GM18520 (cell line): ENCODE measurements around the gene CEP20.

Source experiments
- ATAC-seq: cut with Tn5 transposase; IDR thresholded peaks from one replicate; pipeline ENCODE4 v1.9.1; 2021; ENCODE audit not compliant: unreplicated experiment

Gene CEP20

GRCh38 chr16:15835136-15835878 is 53.1 kb downstream of the CEP20 start:
- ATAC-seq, result no peak

DNA sequence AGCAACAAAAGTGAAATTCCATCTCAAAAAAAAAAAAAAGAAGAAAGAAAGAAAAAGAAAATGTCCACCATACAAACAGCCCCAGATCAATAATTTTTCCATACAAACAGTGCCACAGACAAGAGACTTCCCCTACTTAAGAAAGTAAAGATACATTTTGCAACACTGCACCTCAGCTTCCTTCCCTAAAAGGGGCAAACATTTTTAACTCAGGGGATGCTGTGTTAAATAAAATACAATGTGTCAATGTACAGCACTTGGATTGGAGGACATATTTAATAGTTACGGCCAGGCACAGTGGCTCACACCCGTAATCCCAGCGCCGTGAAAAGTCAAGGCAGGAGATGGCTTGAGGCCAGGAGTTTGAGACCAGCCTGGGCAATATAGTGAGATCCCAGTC is 53.9 kb downstream of the CEP20 start:
- no peak for ATAC-seq

DNA sequence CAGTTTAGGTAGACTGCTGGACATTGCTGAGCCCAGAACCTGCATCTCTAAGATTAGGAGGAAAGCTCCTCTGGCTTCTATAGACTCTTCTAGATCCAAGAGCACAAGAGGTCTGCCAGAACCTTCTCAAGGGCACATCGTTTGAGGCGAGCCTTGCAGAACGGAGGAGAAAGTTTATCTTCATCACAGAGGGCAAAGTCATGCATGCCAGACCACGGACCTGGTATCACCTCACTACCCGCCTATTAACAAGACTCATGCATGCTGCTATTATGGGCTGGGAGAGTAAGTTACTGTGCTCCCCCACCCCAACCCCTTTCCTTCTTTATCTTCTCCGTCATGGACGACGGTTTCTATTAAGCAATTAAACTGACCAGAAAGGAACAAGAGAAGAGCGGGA is 54.9 kb downstream of the CEP20 start:
- ATAC-seq, result no peak

- no peak for ATAC-seq
These were observed 56.2 kb downstream of the CEP20 start for GRCh38 chr16:15832241-15832640.

DNA sequence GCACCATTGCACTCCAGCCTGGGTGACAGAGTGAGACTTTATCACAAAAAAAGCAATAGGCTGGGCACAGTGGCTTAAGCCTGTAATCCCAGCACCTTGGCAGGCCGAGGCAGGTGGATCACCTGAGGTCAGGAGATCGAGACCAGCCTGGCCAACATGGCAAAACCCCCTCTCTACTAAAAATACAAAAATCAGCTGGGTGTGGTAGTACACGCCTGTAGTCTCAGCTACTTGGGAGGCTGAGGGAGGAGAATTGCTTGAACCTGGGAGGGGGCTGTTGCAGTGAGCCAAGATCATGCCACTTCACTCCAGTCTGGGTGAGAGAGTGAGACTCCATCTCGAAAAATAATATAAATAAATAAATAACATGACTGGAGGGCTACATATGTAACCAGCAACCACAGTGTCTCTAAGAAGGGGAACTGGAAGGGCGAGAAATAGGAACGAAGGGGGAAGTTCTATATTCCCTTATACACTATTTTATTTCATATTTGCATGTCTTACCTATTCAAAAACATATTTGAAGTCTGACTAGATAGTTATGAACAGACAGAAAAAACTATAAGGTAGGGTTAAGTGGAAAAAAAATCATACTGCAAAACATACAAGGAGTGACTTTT is 57.5 kb downstream of the CEP20 start:
- no peak for ATAC-seq

- no peak for ATAC-seq
These were observed 58.9 kb downstream of the CEP20 start for GRCh38 chr16:15829460-15829859.

- no peak for ATAC-seq
These were observed 60.6 kb downstream of the CEP20 start for GRCh38 chr16:15827709-15828343.

DNA sequence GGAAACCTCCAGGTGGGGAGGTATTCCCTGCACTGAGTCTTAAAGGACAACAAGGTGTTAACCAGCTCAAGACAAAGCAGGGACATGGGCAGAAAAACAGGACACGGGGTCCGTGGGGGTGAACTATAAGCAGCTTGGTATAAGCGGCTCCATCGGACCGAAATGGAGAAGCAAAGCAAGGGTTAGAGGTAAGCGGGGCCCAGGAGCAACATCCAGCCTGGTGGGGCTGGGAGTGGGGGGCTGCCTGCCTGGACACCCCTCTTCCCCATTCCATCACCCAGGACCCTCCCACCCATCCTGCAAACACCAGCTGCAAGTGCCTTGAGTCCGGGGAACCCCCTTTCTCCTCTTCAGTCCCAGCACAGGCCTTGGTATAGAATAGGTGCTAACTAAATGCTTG is 61.1 kb downstream of the CEP20 start:
- ATAC-seq, result no peak

DNA sequence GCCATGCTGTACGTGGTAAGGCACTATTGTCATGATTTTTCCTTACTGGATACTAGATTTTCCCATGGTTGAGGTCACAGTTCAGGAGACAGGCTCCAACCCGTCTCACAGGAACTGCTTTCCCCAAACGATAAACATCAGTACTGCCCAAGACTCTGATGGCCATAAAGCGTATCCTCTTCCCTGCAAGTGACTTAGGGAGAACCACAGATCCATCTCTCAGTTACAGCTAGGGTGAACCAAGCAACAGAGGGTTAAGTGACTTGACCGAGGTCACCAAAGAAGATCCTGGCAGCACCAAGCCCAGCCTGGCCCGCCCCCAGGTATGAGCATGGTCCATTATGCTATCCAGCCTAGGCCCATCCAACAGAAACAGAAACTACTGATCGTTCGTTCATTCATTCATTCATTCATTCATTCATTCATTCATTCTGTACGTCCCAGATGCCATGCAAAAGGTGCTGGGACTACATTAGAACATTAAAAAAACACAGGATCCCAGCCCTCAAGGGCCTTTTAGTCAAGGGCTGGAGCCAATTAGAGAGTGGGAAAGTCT is 62.6 kb downstream of the CEP20 start:
- no peak for ATAC-seq

DNA sequence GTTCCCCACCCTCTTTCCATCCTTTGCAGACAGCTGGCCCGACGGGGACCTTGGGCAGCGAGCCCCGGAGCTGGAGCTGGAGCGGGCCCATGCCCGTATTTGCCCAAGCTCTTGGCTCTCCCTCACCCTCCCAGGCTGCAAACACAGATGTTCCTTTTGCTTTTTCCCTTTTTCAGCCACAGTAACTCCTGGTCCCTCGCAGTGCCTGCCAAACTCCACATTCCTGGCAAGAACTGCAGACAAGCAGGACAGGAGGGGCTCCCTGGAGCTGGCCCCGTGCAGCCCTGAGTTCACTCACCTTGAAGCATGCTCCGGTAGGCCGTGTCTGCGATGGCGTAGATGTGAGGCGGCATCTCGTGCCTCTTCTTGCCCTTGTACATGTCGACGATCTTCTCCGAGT is 65.4 kb downstream of the CEP20 start:
- no peak for ATAC-seq

- no peak for ATAC-seq
These were observed 67.6 kb downstream of the CEP20 start for GRCh38 chr16:15820837-15821236.

- ATAC-seq, result no peak
These were observed 69.4 kb downstream of the CEP20 start for GRCh38 chr16:15819046-15819445.

GRCh38 chr16:15817446-15817845 is 71.0 kb downstream of the CEP20 start:
- no peak for ATAC-seq

DNA sequence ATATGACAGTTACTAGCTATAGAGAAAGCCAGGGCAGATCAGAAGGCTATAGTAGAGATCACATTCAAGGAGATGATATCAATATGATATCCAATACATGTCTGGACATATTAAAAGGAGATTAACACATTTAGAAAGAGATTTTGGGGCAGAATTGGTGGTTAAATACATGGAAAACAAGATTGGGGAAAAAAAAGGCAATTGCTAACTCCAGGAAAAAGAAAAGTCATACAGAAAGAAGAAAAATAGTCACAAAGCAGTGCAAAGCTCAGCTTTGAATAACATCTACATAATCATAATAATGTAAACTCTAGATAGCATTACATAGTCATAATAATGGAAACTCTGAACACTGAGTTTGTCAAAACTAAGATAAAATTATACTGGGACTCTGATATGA is 72.2 kb downstream of the CEP20 start:
- no peak for ATAC-seq
